ENCODE data around the gene ZNF726. TPM values are rescaled to one million over a fixed set of nuclear protein-coding genes. Genes with fewer than 3 reads are reported as not detected.
A peak's percentile ranks its signal among the peaks of the same experiment; 100 is the strongest.
"Not testable (repeated sequence)": the region's sequence is repeated elsewhere in the genome, so short reads cannot be mapped to it uniquely, and the experiment has no call there.

Gene ZNF726
- total RNA-seq, 1 experiment from 2014 or later: 5.0 TPM

GRCh38 chr19:23943411-23943810 is 28.7 kb downstream of the ZNF726 start:
- no peak for DNase-seq (ENCODE audit: low read depth)

GRCh38 chr19:23946569-23946968 is 31.9 kb downstream of the ZNF726 start:
- no peak for DNase-seq (ENCODE audit: low read depth)

DNA sequence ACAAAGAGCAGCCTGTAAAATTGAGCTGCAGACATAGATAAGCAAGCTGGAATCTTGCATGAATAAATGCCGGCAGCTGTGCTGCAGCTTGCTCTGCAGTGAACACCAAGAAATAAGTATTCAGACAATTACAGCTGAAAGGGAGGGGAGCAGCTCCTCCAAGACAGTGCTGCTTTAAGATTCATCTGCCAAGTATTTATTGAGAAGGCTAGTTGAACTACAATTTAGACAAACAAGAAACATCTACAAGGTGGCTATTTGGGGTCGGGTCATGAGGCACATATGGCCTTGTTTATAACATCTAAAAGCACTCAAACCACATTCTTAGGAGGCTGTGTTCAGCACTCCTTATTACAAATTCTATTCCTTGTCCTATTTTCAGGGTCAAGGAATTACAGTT is 34.9 kb downstream of the ZNF726 start:
- DNase-seq (ENCODE audit: low read depth): no peak

- DNase-seq (ENCODE audit: low read depth): peak; percentile 15
Observed at GRCh38 chr19:23956051-23956450, 41.4 kb downstream of the ZNF726 start.

DNA sequence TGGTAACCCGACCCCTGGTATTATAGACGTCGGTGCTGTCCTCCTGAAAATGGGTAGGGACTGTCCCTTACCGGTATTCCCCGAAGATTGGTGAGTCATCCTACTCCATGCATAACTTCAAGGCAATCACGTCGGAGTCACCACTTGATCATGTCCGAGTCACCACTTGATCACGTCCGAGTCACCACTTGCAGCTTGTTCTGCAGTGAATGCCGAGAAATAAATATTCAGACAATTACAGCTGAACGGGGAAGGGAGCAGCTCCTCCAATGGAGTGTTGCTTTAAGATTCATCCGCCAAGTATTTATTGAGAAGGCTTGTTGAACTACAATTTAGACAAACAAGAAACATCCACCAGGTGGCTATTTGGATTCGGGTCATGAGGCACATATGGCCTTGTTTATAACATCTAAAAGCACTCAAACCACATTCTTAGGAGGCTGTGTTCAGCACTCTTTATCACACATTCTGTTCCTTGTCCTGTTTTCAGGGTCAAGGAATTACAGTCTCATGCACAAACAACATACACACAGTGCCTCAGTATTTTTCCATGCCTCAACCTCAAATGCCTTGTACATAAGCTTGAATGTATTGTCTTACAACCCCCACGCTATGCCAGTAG is 43.1 kb downstream of the ZNF726 start:
- peak; percentile 76 for DNase-seq (ENCODE audit: low read depth)

- not testable (repeated sequence) for DNase-seq (ENCODE audit: low read depth)
Observed at GRCh38 chr19:23963396-23963795, 48.7 kb downstream of the ZNF726 start.

DNA sequence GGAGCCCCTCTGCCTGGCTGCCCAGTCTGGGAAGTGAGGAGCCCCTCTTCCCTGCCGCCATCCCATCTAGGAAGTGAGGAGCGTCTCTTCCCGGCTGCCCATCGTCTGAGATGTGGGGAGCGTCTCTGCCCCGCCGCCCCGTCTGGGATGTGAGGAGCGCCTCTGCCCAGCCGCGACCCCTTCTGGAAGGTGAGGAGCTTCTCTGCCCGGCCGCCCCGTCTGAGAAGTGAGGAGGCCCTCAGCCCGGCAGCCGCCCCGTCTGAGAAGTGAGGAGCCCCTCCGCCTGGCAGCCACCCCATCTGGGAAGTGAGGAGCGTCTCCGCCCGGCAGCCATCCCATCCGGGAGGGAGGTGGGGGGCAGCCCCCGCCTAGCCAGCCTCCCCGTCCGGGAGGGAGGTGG is 49.2 kb downstream of the ZNF726 start:
- not testable (repeated sequence) for DNase-seq (ENCODE audit: low read depth)

- DNase-seq (ENCODE audit: low read depth): not testable (repeated sequence)
Observed at GRCh38 chr19:23964334-23964733, 49.6 kb downstream of the ZNF726 start.

DNA sequence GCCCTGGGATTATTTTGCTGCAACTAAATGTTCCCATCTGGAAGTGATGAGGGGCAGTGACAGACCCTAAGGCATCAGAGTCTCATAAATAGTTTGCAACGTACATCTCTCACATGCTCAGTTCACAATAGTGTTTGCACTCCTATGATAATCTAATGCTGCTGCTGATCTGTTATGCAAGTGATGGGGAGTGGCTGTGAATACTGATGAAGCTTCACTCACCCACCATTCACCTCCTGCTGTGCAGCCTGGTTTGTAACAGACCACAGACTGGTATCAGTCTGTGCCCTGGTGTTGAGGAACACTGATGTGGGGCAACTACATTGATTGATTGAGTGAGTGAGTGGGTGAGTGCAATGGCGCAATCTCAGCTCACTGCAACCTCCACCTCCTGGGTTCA is 54.9 kb downstream of the ZNF726 start:
- DNase-seq (ENCODE audit: low read depth): no peak

DNA sequence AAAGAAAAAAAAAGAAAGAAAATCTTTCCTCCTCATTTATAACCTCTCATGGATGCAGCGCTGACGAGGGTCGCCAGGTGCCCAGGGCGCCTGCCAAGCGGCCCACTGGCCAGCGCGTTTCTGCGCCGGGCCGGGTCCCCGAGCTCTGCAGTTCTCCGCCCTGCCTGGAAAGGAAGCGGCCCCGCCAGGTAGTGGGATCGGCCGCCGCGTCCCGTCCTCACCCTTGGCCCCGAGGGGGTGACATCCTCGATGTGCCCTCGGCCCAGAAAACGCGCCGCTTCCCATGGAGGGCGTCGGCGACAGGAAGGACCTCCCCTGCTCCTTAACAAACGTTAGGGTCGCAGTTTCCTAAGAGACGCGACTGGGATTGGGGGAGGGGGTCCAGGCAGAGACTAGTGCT is 56.9 kb downstream of the ZNF726 start:
- DNase-seq (ENCODE audit: low read depth): no peak

DNA sequence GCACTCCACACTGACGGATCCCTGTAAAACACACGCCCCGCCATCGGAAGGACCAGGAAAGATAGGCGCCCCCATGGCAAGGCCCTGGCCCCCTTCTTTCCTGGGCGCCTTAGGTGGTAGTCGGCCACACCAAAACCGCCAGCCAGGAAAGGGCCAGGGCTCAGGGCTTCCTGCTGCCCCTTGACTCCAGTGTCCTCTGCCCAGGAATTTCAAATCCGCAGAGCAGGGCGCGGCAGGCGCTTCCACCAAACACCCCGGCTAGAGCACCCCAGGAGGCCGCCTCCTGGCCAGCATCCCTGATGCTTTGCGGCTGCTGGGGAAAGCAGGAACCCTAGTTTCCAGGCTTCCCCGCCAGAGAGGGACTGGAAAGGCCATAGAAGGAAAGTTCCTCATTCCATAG is 57.5 kb downstream of the ZNF726 start:
- no peak for DNase-seq (ENCODE audit: low read depth)

DNA sequence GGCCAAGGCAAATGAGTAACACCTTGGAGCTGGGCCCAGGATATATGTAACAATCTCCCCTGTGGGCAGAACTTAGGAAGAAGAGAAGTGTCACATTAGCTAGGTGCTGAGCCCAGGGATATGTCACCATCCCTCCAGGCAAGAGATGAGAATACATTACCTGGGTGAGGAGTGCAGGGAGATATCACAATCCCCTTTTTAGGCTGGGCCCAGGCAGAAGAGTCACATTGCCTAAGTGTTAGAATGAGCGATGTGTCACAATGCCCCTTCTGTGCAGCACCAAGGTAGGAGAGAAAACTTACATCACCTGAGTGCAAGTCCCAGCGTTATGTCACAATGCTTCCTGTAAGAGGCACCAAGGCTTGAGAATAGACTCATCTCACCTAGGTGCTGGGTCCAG is 60.3 kb downstream of the ZNF726 start:
- DNase-seq (ENCODE audit: low read depth): no peak

GRCh38 chr19:23976631-23977030 is 61.9 kb downstream of the ZNF726 start:
- DNase-seq (ENCODE audit: low read depth): not testable (repeated sequence)

- DNase-seq (ENCODE audit: low read depth): not testable (repeated sequence)
Observed at GRCh38 chr19:23977256-23977655, 62.6 kb downstream of the ZNF726 start.

- DNase-seq (ENCODE audit: low read depth): no peak
Observed at GRCh38 chr19:23978068-23978467, 63.4 kb downstream of the ZNF726 start.

DNA sequence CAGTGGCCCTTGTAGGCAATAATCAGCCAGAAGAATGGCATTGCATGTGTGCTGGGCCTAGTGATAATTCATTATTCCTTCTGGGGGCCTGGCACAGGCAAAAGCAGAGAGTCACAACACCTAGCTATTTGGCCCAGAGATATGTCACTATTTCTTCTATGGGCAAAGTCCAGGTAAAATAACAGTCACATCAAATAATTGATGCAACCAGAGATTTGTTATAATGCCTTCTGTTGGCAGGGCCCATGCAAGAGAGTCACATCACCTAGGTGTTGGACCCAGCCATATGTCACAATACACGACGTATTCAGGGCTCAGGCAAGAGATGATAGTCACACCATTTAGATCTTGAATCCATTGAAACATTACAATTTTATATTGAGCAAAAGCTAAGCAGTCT is 66.1 kb downstream of the ZNF726 start:
- DNase-seq (ENCODE audit: low read depth): no peak

GRCh38 chr19:23981863-23982262 is 67.2 kb downstream of the ZNF726 start:
- DNase-seq (ENCODE audit: low read depth): no peak

- no peak for DNase-seq (ENCODE audit: low read depth)
Observed at GRCh38 chr19:23983406-23983805, 68.7 kb downstream of the ZNF726 start.

Other genes with a start within 250 kb of the ZNF726 start
- 13.1 and 16.3 TPM in 2 replicates for gene ZNF675, start 227.7 kb upstream of the ZNF726 start, total RNA-seq (2014; rRNA removed)
- gene ZNF681, start 156.0 kb upstream of the ZNF726 start, total RNA-seq (2014; rRNA removed): 2.4 and 4.5 TPM in 2 replicates
- gene ZNF254, start 172.3 kb downstream of the ZNF726 start, total RNA-seq (2014; rRNA removed): 16.3 and 17.6 TPM in 2 replicates